A549 (cell line): ENCODE results near the gene EML5. TPM values are rescaled to one million over a fixed set of nuclear protein-coding genes. Genes with fewer than 3 reads are reported as not detected.

Experiments
- ATAC-seq, 2 experiments: fragments of 200-7000 bp in 1 of 2; fragments of >200 bp in 1 of 2; cut with Nextera tagmentation in 1 of 2; cut with Tn5 transposase in 1 of 2; 3 replicates each; pipeline versions ENCODE4 v1.8.0 to v1.9.1; 2018 to 2020; ENCODE audit warnings: mild to moderate bottlenecking in 1 of 2, moderate library complexity in 1 of 2
- CTCF ChIA-PET: fragments of 300-600 bp; sonication (Branson Sonifier 250); formaldehyde crosslinking; extraction: SDS; loops from one replicate; lab custom pipeline; 2021; ENCODE audit warnings: antibody characterized with exemption, inconsistent platforms; lab: Yijun Ruan, JAX
- POLR2A ChIA-PET: fragments of 350-600 bp; formaldehyde crosslinking; extraction: SDS; loops from one replicate; lab custom pipeline; 2021; ENCODE audit warnings: antibody characterized with exemption, inconsistent platforms; lab: Yijun Ruan, JAX
- DNase-seq, 2 experiments: peaks; one replicate each; pipeline versions ENCODE4 v3.0.0 to v3.0.0-alpha.2; 2011 to 2016; ENCODE audit warnings: low read depth in 1 of 2, low spot score in 1 of 2
- FAIRE-seq: peaks from 2 replicates; lab custom pipeline; 2011; peaks lifted over from hg19 to GRCh38; lab: Jason Lieb, UNC
- H3K27ac ChIP-seq, 2 experiments: fragments of >200 bp; sonication (Bioruptor Twin); formaldehyde crosslinking; 3 replicates each; pipeline ENCODE4 v1.5.1; 2016 to 2017
- H3K4me1 ChIP-seq: fragments of >200 bp; sonication (Bioruptor Twin); formaldehyde crosslinking; 3 replicates; pipeline ENCODE4 v1.6.1; 2016
- H3K4me2 ChIP-seq: fragments of >200 bp; sonication (Bioruptor Twin); formaldehyde crosslinking; 3 replicates; pipeline ENCODE4 v1.6.1; 2016
- H3K4me3 ChIP-seq: fragments of >200 bp; sonication (Bioruptor Twin); formaldehyde crosslinking; 3 replicates; pipeline ENCODE4 v1.5.1; 2016
- H3K9me3 ChIP-seq: fragments of >200 bp; sonication (Bioruptor Twin); formaldehyde crosslinking; 3 replicates; pipeline ENCODE4 v1.6.1; 2016
- ATOH8 ChIP-seq: fragments of 250-450 bp; sonication (Bioruptor Pico); IDR thresholded peaks from 2 replicates; pipeline ENCODE4 v1.5.0; 2020; ENCODE audit warnings: low read depth, mild to moderate bottlenecking, moderate library complexity
- BCL3 ChIP-seq: fragments of >200 bp; sonication (Bioruptor Twin); formaldehyde crosslinking; IDR thresholded peaks from 3 replicates; pipeline ENCODE4 v1.6.1; 2016
- CBX8 ChIP-seq: fragments of 200-600 bp; sonication (generic); IDR thresholded peaks from 2 replicates; pipeline ENCODE4 v1.6.1; 2016
- EHMT2 ChIP-seq: fragments of 200-600 bp; sonication (generic); IDR thresholded peaks from 2 replicates; pipeline ENCODE4 v1.6.1; 2016; ENCODE audit warnings: antibody characterized with exemption, low read depth, mild to moderate bottlenecking, moderate library complexity
- ELK1 ChIP-seq: fragments of 150-350 bp; IDR thresholded peaks from 2 replicates; pipeline ENCODE4 v1.6.1; 2014; ENCODE audit warnings: low read depth, mild to moderate bottlenecking, low read length
- ESRRA ChIP-seq: fragments of 150-350 bp; IDR thresholded peaks from 2 replicates; pipeline ENCODE4 v1.6.1; 2014; ENCODE audit warnings: mild to moderate bottlenecking, low read length, borderline replicate concordance
- FOSB ChIP-seq: fragments of 250-450 bp; sonication (Bioruptor Pico); IDR thresholded peaks from 2 replicates; pipeline ENCODE4 v1.5.0; 2020; ENCODE audit warnings: mild to moderate bottlenecking, moderate library complexity
- FOSL2 ChIP-seq, 2 experiments: fragments of 450-650 bp in 1 of 2; fragments of >200 bp in 1 of 2; sonication (Bioruptor Twin) in 1 of 2; formaldehyde crosslinking; IDR thresholded peaks; 2 replicates each; pipeline versions ENCODE4 v1.5.0 to v1.6.1; 2016 to 2020; ENCODE audit warnings: mild to moderate bottlenecking in 1 of 2, moderate library complexity in 1 of 2
- HDAC2 ChIP-seq: fragments of 200-600 bp; sonication (generic); IDR thresholded peaks from 2 replicates; pipeline ENCODE4 v1.6.1; 2016
- HES2 ChIP-seq: fragments of >200 bp; sonication (Bioruptor Twin); formaldehyde crosslinking; IDR thresholded peaks from 2 replicates; pipeline ENCODE4 v1.6.1; 2016
- HEYL ChIP-seq: fragments of 250-450 bp; sonication (Bioruptor Pico); IDR thresholded peaks from 2 replicates; pipeline ENCODE4 v1.8.0; 2021; ENCODE audit warnings: mild to moderate bottlenecking, moderate library complexity
- JUNB ChIP-seq: fragments of >200 bp; sonication (Bioruptor Twin); formaldehyde crosslinking; IDR thresholded peaks from 2 replicates; pipeline ENCODE4 v1.6.1; 2016
- MAFK ChIP-seq: fragments of 450-650 bp; IDR thresholded peaks from 2 replicates; pipeline ENCODE4 v1.6.1; 2014; ENCODE audit not compliant: partially characterized antibody
- MAZ ChIP-seq: fragments of 150-350 bp; IDR thresholded peaks from 2 replicates; pipeline ENCODE4 v1.6.1; 2014; ENCODE audit warnings: antibody characterized with exemption, low read depth, low read length, borderline replicate concordance
- MYC ChIP-seq: IDR thresholded peaks from 2 replicates; pipeline ENCODE4 v1.6.1; 2012; ENCODE audit warnings: mild to moderate bottlenecking, inconsistent platforms, low read length, improper control_type of control experiment, borderline replicate concordance
- NFE2L2 ChIP-seq: fragments of 150-350 bp; conservative IDR thresholded peaks from 2 replicates; pipeline ENCODE4 v1.6.1; 2014; ENCODE audit warnings: low read length
- NR3C1 ChIP-seq: fragments of >200 bp; sonication (Bioruptor Twin); formaldehyde crosslinking; IDR thresholded peaks from 3 replicates; pipeline ENCODE4 v1.6.1; 2017
- RARB ChIP-seq: fragments of 250-450 bp; sonication (Bioruptor Pico); IDR thresholded peaks from 2 replicates; pipeline ENCODE4 v1.8.0; 2021; ENCODE audit warnings: mild to moderate bottlenecking, moderate library complexity
- RFX5 ChIP-seq: fragments of 450-650 bp; IDR thresholded peaks from 2 replicates; pipeline ENCODE4 v1.7.1; 2014; ENCODE audit warnings: antibody characterized with exemption, mild to moderate bottlenecking, moderate library complexity
- SMC3 ChIP-seq: fragments of >200 bp; sonication (Bioruptor Twin); formaldehyde crosslinking; IDR thresholded peaks from 3 replicates; pipeline ENCODE4 v1.6.1; 2018; ENCODE audit warnings: inconsistent platforms
- SREBF2 ChIP-seq: fragments of 450-650 bp; IDR thresholded peaks from 2 replicates; pipeline ENCODE4 v1.6.1; 2014; ENCODE audit warnings: mild to moderate bottlenecking, moderate library complexity
- TFCP2L1 ChIP-seq: fragments of 250-450 bp; sonication (Bioruptor Pico); IDR thresholded peaks from 2 replicates; pipeline ENCODE4 v1.5.0; 2021; ENCODE audit warnings: mild to moderate bottlenecking
- TP53 ChIP-seq: fragments of 250-450 bp; sonication (Bioruptor Pico); IDR thresholded peaks from 2 replicates; pipeline ENCODE4 v1.5.0; 2021; ENCODE audit warnings: mild to moderate bottlenecking, moderate library complexity
- WGBS: methylation state at CpG from one replicate; pipeline ENCODE4 v1.1.6; 2017; ENCODE audit errors: missing lambda C conversion rate; 5-methylcytosine and 5-hydroxymethylcytosine counted together
- polyA plus RNA-seq, 4 experiments: library from polyadenylated mRNA; depleted of rRNA in 3 of 4; stranded (reverse); fragments of >200 nt; fragmentation: RNase III in 1 of 4; extraction: RNeasy Plus Mini Kit Qiagen cat#74134 plus additional on column Dnase treatment in 1 of 4; gene quantifications; 2 replicates in 3 of 4; 3 replicates in 1 of 4; pipeline ENCODE4 v1.2.3, GENCODE V29; 2011 to 2017

The EML5 gene
- polyA plus RNA-seq, 2 of the 4 experiments (the other 2 are of a cell fraction), result 0.44 to 0.62 TPM

GRCh38 chr14:88748288-88748687, 44.5 kb downstream of the EML5 start (continued):
- TF ChIP-seq FOSB, result no peak

GRCh38 chr14:88746052-88746451, 46.7 kb downstream of the EML5 start:
- WGBS, result 71% methylated on average over 1 of the region's 1 CpG
- ATAC-seq (no peak), FAIRE-seq (peak; percentile 43), DNase-seq (no peak)
- no peak overlapping the region for H3K4me2 ChIP-seq
- CTCF ChIA-PET, result no interaction called here
- TF ChIP-seq CBX8, result no peak
- no peak for TF ChIP-seq NFE2L2
- TF ChIP-seq JUNB, result no peak
- TF ChIP-seq, all 56 proteins: peak for 0
- H3K27ac ChIP-seq, result no peak overlapping the region
- POLR2A ChIA-PET, result no interaction called here
- H3K4me1 ChIP-seq, result peaks cover 29% of the 10 kb centered on the region
- no peak overlapping the region for H3K4me3 ChIP-seq
- H3K9me3 ChIP-seq, result no peaks in the 10 kb centered on the region

- DNase-seq, result no peak
- H3K4me1 ChIP-seq, result no peaks in the 10 kb centered on the region
- no peak for ATAC-seq
- no peak overlapping the region for H3K4me2 ChIP-seq
- TF ChIP-seq RFX5 (no peak), BCL3 (no peak), HEYL (CRISPR knock-in tag) (no peak), MYC (no peak), FOSL2 (IDR thresholded peaks at IDR 0.05) (no peak), FOSL2 (CRISPR knock-in tag; IDR thresholded peaks at IDR 0.05) (no peak), SMC3 (no peak), HDAC2 (no peak), NR3C1 (no peak), ATOH8 (CRISPR knock-in tag) (no peak), MAZ (no peak), TFCP2L1 (CRISPR knock-in tag) (no peak), TP53 (CRISPR knock-in tag) (no peak), SREBF2 (no peak), RARB (CRISPR knock-in tag) (no peak), EHMT2 (no peak), HES2 (no peak), ESRRA (no peak), FOSB (no peak), ELK1 (no peak), MAFK (no peak)
- ChIA-PET POLR2A (no interaction called here), CTCF (interaction anchor here (0.7 kb wide), 1 partner anchor 8 kb away, joined by 4 read pairs; no protein-coding TSS in a partner anchor)
- no peak overlapping the region for H3K27ac ChIP-seq
- H3K9me3 ChIP-seq, result no peaks in the 10 kb centered on the region
- WGBS, result 55% methylated on average over 6 of the region's 9 CpGs
- FAIRE-seq, result no peak
- no peak overlapping the region for H3K4me3 ChIP-seq
Measured at GRCh38 chr14:88737245-88737644, 55.5 kb downstream of the EML5 start.
